ENCODE results near the gene FOXF2. TPM values are rescaled to one million over a fixed set of nuclear protein-coding genes. Genes with fewer than 3 reads are reported as not detected.

Gene FOXF2
- total RNA-seq, 4 donors from 2014 or later, result 9.0 to 45.2 (median 13.5) TPM

- Histone ChIP-seq H3K4me3 (peak overlapping the region; percentile 28 to 56 (median 47)), H3K27ac (peak overlapping the region; percentile 82 to 88 (median 86)), H3K9me3 (no peaks in the 10 kb centered on the region), H3K4me1 (peaks cover 0 to 20% (median 5%) of the 10 kb centered on the region in 4 donors), H3K27me3 (peaks cover 97% of the 10 kb centered on the region), H3K36me3 (no peaks in the 10 kb centered on the region)
- 32 to 60% methylated on average over 2 to 11 of the region's 11 CpGs for WGBS, 2 donors (ENCODE audit: low coverage in 1 of 2)
- intact Hi-C loops (cut with DNase I; ENCODE audit: low total_unique reads) (no loop called here), in situ Hi-C loops (cut with MboI; ENCODE audit: low pct_ligation_motif_present in 1 of 4, low pct_unique_long_range_greater_than_20kb in 1 of 4, low sequenced_read_pairs in 3 of 4) (loop anchor here in 2 of 4 donors (10.0 to 25.0 kb wide), 3 partner anchors 480 to 807 kb away; no protein-coding TSS in a partner anchor)
- TF ChIP-seq POLR2A (IDR thresholded peaks at IDR 0.05) (no peak), EP300 (IDR thresholded peaks at IDR 0.05; ENCODE audit: low read depth) (no peak), CTCF (IDR thresholded peaks at IDR 0.05) (no peak), POLR2AphosphoS5 (IDR thresholded peaks at IDR 0.05) (no peak)
- DNase-seq, result no peak
These were observed 2.5 kb downstream of the FOXF2 start for GRCh38 chr6:1391800-1392309.

DNA sequence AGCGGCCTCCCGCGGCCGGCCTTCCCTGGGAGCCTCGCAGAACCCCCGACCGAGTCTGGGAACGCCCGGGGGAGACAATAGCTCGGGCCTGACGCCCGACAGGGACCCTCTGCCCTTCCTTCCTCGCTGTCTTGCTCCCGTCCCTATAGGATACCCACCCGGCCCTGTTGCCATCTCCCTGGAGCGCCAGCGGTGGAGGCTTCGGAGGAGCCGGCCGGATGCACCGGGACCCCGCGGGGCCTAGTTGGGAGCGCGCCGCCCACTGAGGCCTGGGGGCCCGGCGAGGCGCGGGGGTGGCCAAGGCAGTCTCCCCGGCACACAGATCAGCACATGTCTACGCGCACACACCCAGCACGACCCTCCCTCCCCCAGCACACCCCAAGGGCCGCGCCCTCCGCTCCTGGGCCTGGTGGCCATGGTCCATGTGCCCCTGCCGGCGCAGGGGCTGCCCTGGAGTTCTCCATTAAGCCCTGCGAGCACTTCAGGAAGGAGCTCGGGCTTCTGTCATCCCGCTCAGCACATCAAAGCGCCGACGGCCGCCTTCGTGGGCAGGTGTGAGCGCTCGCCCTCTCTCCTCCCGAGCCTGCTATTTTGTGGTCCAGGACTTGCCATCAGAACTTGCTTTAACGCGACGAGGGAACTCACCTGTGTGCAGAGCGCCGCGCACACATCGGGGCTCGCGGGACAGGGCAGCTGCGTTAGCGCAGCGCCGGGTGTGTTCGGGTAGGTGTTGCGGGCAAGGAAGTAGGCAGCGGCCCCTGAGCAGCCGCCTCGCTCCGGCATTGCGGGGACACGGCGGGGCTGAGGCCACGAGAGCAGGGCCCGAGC lies 3.7 kb downstream of the FOXF2 start:
- DNase-seq, result no peak
- H3K4me3 ChIP-seq, result peak overlapping the region; percentile 3 to 56 (median 47)
- TF ChIP-seq POLR2A (IDR thresholded peaks at IDR 0.05) (no peak), EP300 (IDR thresholded peaks at IDR 0.05; ENCODE audit: low read depth) (no peak), POLR2AphosphoS5 (IDR thresholded peaks at IDR 0.05) (no peak), CTCF (IDR thresholded peaks at IDR 0.05) (no peak)
- 22% methylated on average over 58 of the region's 74 CpGs; no CpG with 5 or more reads in 1 of the 2 donors for WGBS, 2 donors (ENCODE audit: low coverage in 1 of 2)
- no peaks in the 10 kb centered on the region for H3K36me3 ChIP-seq
- peak overlapping the region; percentile 82 to 88 (median 86) for H3K27ac ChIP-seq
- intact Hi-C loops (cut with DNase I; ENCODE audit: low total_unique reads) (no loop called here), in situ Hi-C loops (cut with MboI; ENCODE audit: low pct_ligation_motif_present in 1 of 4, low pct_unique_long_range_greater_than_20kb in 1 of 4, low sequenced_read_pairs in 3 of 4) (loop anchor here in 2 of 4 donors (10.0 to 25.0 kb wide), 3 partner anchors 481 to 808 kb away; no protein-coding TSS in a partner anchor)
- peaks cover 96% of the 10 kb centered on the region for H3K27me3 ChIP-seq
- no peaks in the 10 kb centered on the region for H3K9me3 ChIP-seq
- peaks cover 0 to 20% (median 5%) of the 10 kb centered on the region in 4 donors for H3K4me1 ChIP-seq

DNA sequence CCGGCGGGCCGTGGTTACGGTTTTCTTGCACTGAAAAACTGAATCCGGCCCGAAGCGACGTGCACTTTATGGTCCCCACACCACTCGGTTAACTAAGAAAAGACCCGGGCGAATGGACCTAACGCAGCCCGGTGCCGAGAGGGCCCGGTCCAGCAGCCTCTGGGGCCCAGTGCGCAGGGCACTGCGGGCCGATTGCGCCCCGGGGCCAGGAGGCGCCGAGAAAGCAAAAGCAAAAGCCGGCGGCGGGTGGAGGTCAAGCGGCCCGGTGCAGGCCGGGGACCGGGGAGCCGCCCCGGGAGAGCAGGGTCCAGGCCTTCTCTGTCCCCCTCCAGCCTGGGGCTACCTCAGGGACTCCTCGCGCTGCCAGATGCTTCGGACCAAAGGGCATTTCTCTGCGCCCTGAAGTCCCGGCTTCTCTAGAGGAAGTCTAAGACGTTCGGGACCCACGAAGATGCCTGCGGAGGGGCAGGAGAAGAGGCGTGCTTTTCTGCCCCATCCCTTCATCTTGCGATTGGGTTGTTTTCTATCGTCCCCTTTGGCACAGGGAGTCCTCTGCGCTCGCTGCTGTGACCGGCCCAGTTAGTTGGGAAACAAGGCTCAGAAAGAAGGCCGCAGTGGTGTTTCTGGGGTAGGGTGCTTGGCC lies 4.4 kb downstream of the FOXF2 start:
- in situ Hi-C loops (cut with MboI; ENCODE audit: low pct_ligation_motif_present in 1 of 4, low pct_unique_long_range_greater_than_20kb in 1 of 4, low sequenced_read_pairs in 3 of 4), result loop anchor here in 2 of 4 donors (10.0 to 25.0 kb wide), 3 partner anchors 481 to 809 kb away; no protein-coding TSS in a partner anchor
- intact Hi-C loops (cut with DNase I; ENCODE audit: low total_unique reads), result no loop called here
- Histone ChIP-seq H3K9me3 (no peaks in the 10 kb centered on the region), H3K36me3 (no peaks in the 10 kb centered on the region), H3K27me3 (peaks cover 91% of the 10 kb centered on the region), H3K4me3 (peak overlapping the region; percentile 1 to 56 (median 47)), H3K27ac (peak overlapping the region; percentile 82 to 88 (median 86)), H3K4me1 (peaks cover 0 to 18% (median 5%) of the 10 kb centered on the region in 4 donors)
- TF ChIP-seq POLR2AphosphoS5 (IDR thresholded peaks at IDR 0.05) (no peak), POLR2A (IDR thresholded peaks at IDR 0.05) (no peak), EP300 (IDR thresholded peaks at IDR 0.05; ENCODE audit: low read depth) (no peak), CTCF (IDR thresholded peaks at IDR 0.05) (no peak)
- DNase-seq, result no peak
- 24% methylated on average over 47 of the region's 47 CpGs; no CpG with 5 or more reads in 1 of the 2 donors for WGBS, 2 donors (ENCODE audit: low coverage in 1 of 2)
